ENCODE results near the gene TMEM158. TPM values are rescaled to one million over a fixed set of nuclear protein-coding genes. Genes with fewer than 3 reads are reported as not detected.
A peak's percentile ranks its signal among the peaks of the same experiment; 100 is the strongest.

The TMEM158 gene
- total RNA-seq, 1 experiment from 2014 or later = 152 TPM

GRCh38 chr3:45199837-45200648 is 26.0 kb downstream of the TMEM158 start:
- DNase-seq (ENCODE audit: low read depth) = peak; percentile 93

- DNase-seq (ENCODE audit: low read depth) = peak; percentile 54
Measured at GRCh38 chr3:45198264-45199260, 27.5 kb downstream of the TMEM158 start.

GRCh38 chr3:45194791-45195190 is 31.3 kb downstream of the TMEM158 start:
- no peak for DNase-seq (ENCODE audit: low read depth)

- no peak for DNase-seq (ENCODE audit: low read depth)
Measured at GRCh38 chr3:45191924-45192417, 34.1 kb downstream of the TMEM158 start.

- no peak for DNase-seq (ENCODE audit: low read depth)
Measured at GRCh38 chr3:45191424-45191823, 34.7 kb downstream of the TMEM158 start.

- DNase-seq (ENCODE audit: low read depth) = no peak
Measured at GRCh38 chr3:45188719-45189659, 37.1 kb downstream of the TMEM158 start.

GRCh38 chr3:45187694-45188141 is 38.4 kb downstream of the TMEM158 start:
- DNase-seq (ENCODE audit: low read depth) = no peak

- DNase-seq (ENCODE audit: low read depth) = no peak
Measured at GRCh38 chr3:45186871-45187270, 39.2 kb downstream of the TMEM158 start.

- DNase-seq (ENCODE audit: low read depth) = no peak
Measured at GRCh38 chr3:45185461-45185860, 40.6 kb downstream of the TMEM158 start.

GRCh38 chr3:45185052-45185451 is 41.0 kb downstream of the TMEM158 start:
- DNase-seq (ENCODE audit: low read depth) = no peak

- no peak for DNase-seq (ENCODE audit: low read depth)
Measured at GRCh38 chr3:45183872-45184262, 42.2 kb downstream of the TMEM158 start.

- peak; percentile 78 for DNase-seq (ENCODE audit: low read depth)
Measured at GRCh38 chr3:45182915-45183871, 42.9 kb downstream of the TMEM158 start.

- DNase-seq (ENCODE audit: low read depth) = no peak
Measured at GRCh38 chr3:45181496-45181895, 44.6 kb downstream of the TMEM158 start.

GRCh38 chr3:45180899-45181298 is 45.2 kb downstream of the TMEM158 start:
- DNase-seq (ENCODE audit: low read depth) = no peak

- DNase-seq (ENCODE audit: low read depth) = peak; percentile 75
Measured at GRCh38 chr3:45180051-45180450, 46.0 kb downstream of the TMEM158 start.

GRCh38 chr3:45179163-45179562 is 46.9 kb downstream of the TMEM158 start:
- peak; percentile 40 for DNase-seq (ENCODE audit: low read depth)

- peak; percentile 96 for DNase-seq (ENCODE audit: low read depth)
Measured at GRCh38 chr3:45178183-45179023, 47.7 kb downstream of the TMEM158 start.

GRCh38 chr3:45176912-45177311 is 49.2 kb downstream of the TMEM158 start:
- no peak for DNase-seq (ENCODE audit: low read depth)

All from RPMI7951 (cell line).